ENCODE results near the gene ITPRIP.

ITPRIP gene

DNA sequence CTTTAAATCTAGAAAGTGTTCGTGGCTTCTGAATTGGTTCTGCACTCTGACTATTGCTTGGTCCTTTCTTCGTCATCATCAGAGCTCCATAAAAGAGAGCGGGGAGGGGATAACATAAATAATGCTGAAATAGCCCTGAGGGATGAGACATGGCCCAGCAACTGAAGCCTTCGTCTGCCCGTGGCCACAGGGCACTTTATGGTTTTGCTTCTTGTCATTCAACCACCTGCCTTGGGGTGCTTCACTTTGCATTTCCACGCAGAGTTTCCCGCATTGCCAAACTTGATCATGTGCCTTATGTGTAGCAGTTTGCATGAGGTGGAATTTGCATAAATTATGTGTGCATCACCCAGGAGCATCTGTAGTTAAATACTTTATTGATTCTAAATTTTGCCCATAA, 53.4 kb downstream of the ITPRIP start:
- Histone ChIP-seq H4K12ac (ENCODE audit: low read depth, low read length) (no peak overlapping the region), H3K4ac (ENCODE audit: low read depth, low read length) (no peak overlapping the region), H3K14ac (ENCODE audit: low read length) (no peak overlapping the region), H3K23ac (ENCODE audit: low read length) (no peak overlapping the region), H3K79me1 (ENCODE audit: low read length) (no peaks in the 10 kb centered on the region), H4K8ac (ENCODE audit: low read depth, low read length) (no peak overlapping the region), H2BK12ac (ENCODE audit: low read length) (no peak overlapping the region), H3K4me3 (ENCODE audit: low read depth, low read length) (no peak overlapping the region), H3K79me2 (ENCODE audit: control insufficient read depth, insufficient read depth, low read length, poor library complexity) (no peaks in the 10 kb centered on the region), H3K4me1 (ENCODE audit: control insufficient read depth in 1 of 2, insufficient read depth in 2 of 2, low read length in 2 of 2) (no peaks in the 10 kb centered on the region), H3K4me2 (ENCODE audit: low read length) (no peak overlapping the region), H3K18ac (ENCODE audit: low read length) (no peak overlapping the region), H3K27me3 (ENCODE audit: insufficient read depth, low read length) (no peaks in the 10 kb centered on the region), H3K9ac (ENCODE audit: low read length) (no peak overlapping the region), H2AK5ac (ENCODE audit: low read length) (no peak overlapping the region), H3K9me3 (ENCODE audit: insufficient read depth, low read depth, low read length) (no peaks in the 10 kb centered on the region), H3K27ac (ENCODE audit: low read depth, low read length) (no peak overlapping the region), H2AFZ (ENCODE audit: insufficient read depth, low read length, poor library complexity) (no peak overlapping the region), H2BK5ac (ENCODE audit: low read depth, low read length, poor library complexity) (no peak overlapping the region), H4K91ac (ENCODE audit: low read depth, low read length) (no peak overlapping the region), H3K36me3 (ENCODE audit: control insufficient read depth in 1 of 2, insufficient read depth in 2 of 2, low read length in 2 of 2) (no peaks in the 10 kb centered on the region), H2BK120ac (ENCODE audit: insufficient read depth, low read length, poor library complexity) (no peak overlapping the region)
- no CpG with 5 or more reads among the region's 7 CpGs for WGBS (ENCODE audit: extremely low coverage, insufficient coverage, insufficient read length)
- no peak for DNase-seq

GRCh38 chr10:104281694-104282093, 56.6 kb downstream of the ITPRIP start:
- no peak overlapping the region for H4K12ac ChIP-seq (ENCODE audit: low read depth, low read length)
- no peak overlapping the region for H2AK5ac ChIP-seq (ENCODE audit: low read length)
- no peaks in the 10 kb centered on the region for H3K36me3 ChIP-seq (ENCODE audit: control insufficient read depth in 1 of 2, insufficient read depth in 2 of 2, low read length in 2 of 2)
- no peak overlapping the region for H3K23ac ChIP-seq (ENCODE audit: low read length)
- no peaks in the 10 kb centered on the region for H3K27me3 ChIP-seq (ENCODE audit: insufficient read depth, low read length)
- no peaks in the 10 kb centered on the region for H3K79me2 ChIP-seq (ENCODE audit: control insufficient read depth, insufficient read depth, low read length, poor library complexity)
- no peak overlapping the region for H2AFZ ChIP-seq (ENCODE audit: insufficient read depth, low read length, poor library complexity)
- no peak overlapping the region for H3K4ac ChIP-seq (ENCODE audit: low read depth, low read length)
- H3K4me2 ChIP-seq (ENCODE audit: low read length), result no peak overlapping the region
- H4K91ac ChIP-seq (ENCODE audit: low read depth, low read length), result no peak overlapping the region
- H3K9me3 ChIP-seq (ENCODE audit: insufficient read depth, low read depth, low read length), result no peaks in the 10 kb centered on the region
- H3K9ac ChIP-seq (ENCODE audit: low read length), result no peak overlapping the region
- H3K18ac ChIP-seq (ENCODE audit: low read length), result no peak overlapping the region
- WGBS (ENCODE audit: extremely low coverage, insufficient coverage, insufficient read length), result no CpG with 5 or more reads among the region's 3 CpGs
- no peaks in the 10 kb centered on the region for H3K79me1 ChIP-seq (ENCODE audit: low read length)
- no peak overlapping the region for H2BK5ac ChIP-seq (ENCODE audit: low read depth, low read length, poor library complexity)
- no peak overlapping the region for H3K4me3 ChIP-seq (ENCODE audit: low read depth, low read length)
- H3K4me1 ChIP-seq (ENCODE audit: control insufficient read depth in 1 of 2, insufficient read depth in 2 of 2, low read length in 2 of 2), result no peaks in the 10 kb centered on the region
- H2BK120ac ChIP-seq (ENCODE audit: insufficient read depth, low read length, poor library complexity), result no peak overlapping the region
- H4K8ac ChIP-seq (ENCODE audit: low read depth, low read length), result no peak overlapping the region
- H3K14ac ChIP-seq (ENCODE audit: low read length), result no peak overlapping the region
- no peak overlapping the region for H3K27ac ChIP-seq (ENCODE audit: low read depth, low read length)
- H2BK12ac ChIP-seq (ENCODE audit: low read length), result no peak overlapping the region
- DNase-seq, result no peak

GRCh38 chr10:104279550-104280259, 58.6 kb downstream of the ITPRIP start:
- H3K27ac ChIP-seq (ENCODE audit: low read depth, low read length), result no peak overlapping the region
- H3K27me3 ChIP-seq (ENCODE audit: insufficient read depth, low read length), result no peaks in the 10 kb centered on the region
- H3K4me3 ChIP-seq (ENCODE audit: low read depth, low read length), result no peak overlapping the region
- H3K79me1 ChIP-seq (ENCODE audit: low read length), result no peaks in the 10 kb centered on the region
- no peak overlapping the region for H2AK5ac ChIP-seq (ENCODE audit: low read length)
- no peak overlapping the region for H2BK12ac ChIP-seq (ENCODE audit: low read length)
- H3K23ac ChIP-seq (ENCODE audit: low read length), result no peak overlapping the region
- WGBS (ENCODE audit: extremely low coverage, insufficient coverage, insufficient read length), result no CpG with 5 or more reads among the region's 3 CpGs
- peaks cover 0 to 2% of the 10 kb centered on the region in 2 experiments for H3K4me1 ChIP-seq (ENCODE audit: control insufficient read depth in 1 of 2, insufficient read depth in 2 of 2, low read length in 2 of 2)
- no peak overlapping the region for H4K91ac ChIP-seq (ENCODE audit: low read depth, low read length)
- H3K4me2 ChIP-seq (ENCODE audit: low read length), result no peak overlapping the region
- H3K4ac ChIP-seq (ENCODE audit: low read depth, low read length), result no peak overlapping the region
- H3K18ac ChIP-seq (ENCODE audit: low read length), result no peak overlapping the region
- no peak overlapping the region for H4K8ac ChIP-seq (ENCODE audit: low read depth, low read length)
- H3K9ac ChIP-seq (ENCODE audit: low read length), result no peak overlapping the region
- no peaks in the 10 kb centered on the region for H3K36me3 ChIP-seq (ENCODE audit: control insufficient read depth in 1 of 2, insufficient read depth in 2 of 2, low read length in 2 of 2)
- no peaks in the 10 kb centered on the region for H3K79me2 ChIP-seq (ENCODE audit: control insufficient read depth, insufficient read depth, low read length, poor library complexity)
- no peaks in the 10 kb centered on the region for H3K9me3 ChIP-seq (ENCODE audit: insufficient read depth, low read depth, low read length)
- no peak overlapping the region for H4K12ac ChIP-seq (ENCODE audit: low read depth, low read length)
- no peak for DNase-seq
- H3K14ac ChIP-seq (ENCODE audit: low read length), result no peak overlapping the region
- H2BK5ac ChIP-seq (ENCODE audit: low read depth, low read length, poor library complexity), result no peak overlapping the region
- no peak overlapping the region for H2AFZ ChIP-seq (ENCODE audit: insufficient read depth, low read length, poor library complexity)
- no peak overlapping the region for H2BK120ac ChIP-seq (ENCODE audit: insufficient read depth, low read length, poor library complexity)

GRCh38 chr10:104277785-104278184, 60.5 kb downstream of the ITPRIP start:
- H3K4me2 ChIP-seq (ENCODE audit: low read length), result no peak overlapping the region
- no peaks in the 10 kb centered on the region for H3K9me3 ChIP-seq (ENCODE audit: insufficient read depth, low read depth, low read length)
- peaks cover 0 to 2% of the 10 kb centered on the region in 2 experiments for H3K4me1 ChIP-seq (ENCODE audit: control insufficient read depth in 1 of 2, insufficient read depth in 2 of 2, low read length in 2 of 2)
- no peak overlapping the region for H3K4me3 ChIP-seq (ENCODE audit: low read depth, low read length)
- H3K27me3 ChIP-seq (ENCODE audit: insufficient read depth, low read length), result no peaks in the 10 kb centered on the region
- H3K18ac ChIP-seq (ENCODE audit: low read length), result no peak overlapping the region
- H3K14ac ChIP-seq (ENCODE audit: low read length), result no peak overlapping the region
- DNase-seq, result no peak
- no peak overlapping the region for H4K12ac ChIP-seq (ENCODE audit: low read depth, low read length)
- no peaks in the 10 kb centered on the region for H3K79me2 ChIP-seq (ENCODE audit: control insufficient read depth, insufficient read depth, low read length, poor library complexity)
- H3K4ac ChIP-seq (ENCODE audit: low read depth, low read length), result no peak overlapping the region
- no peaks in the 10 kb centered on the region for H3K79me1 ChIP-seq (ENCODE audit: low read length)
- H3K27ac ChIP-seq (ENCODE audit: low read depth, low read length), result no peak overlapping the region
- no CpG with 5 or more reads among the region's 2 CpGs for WGBS (ENCODE audit: extremely low coverage, insufficient coverage, insufficient read length)
- H2BK5ac ChIP-seq (ENCODE audit: low read depth, low read length, poor library complexity), result no peak overlapping the region
- H3K36me3 ChIP-seq (ENCODE audit: control insufficient read depth in 1 of 2, insufficient read depth in 2 of 2, low read length in 2 of 2), result no peaks in the 10 kb centered on the region
- H2BK12ac ChIP-seq (ENCODE audit: low read length), result no peak overlapping the region
- H3K23ac ChIP-seq (ENCODE audit: low read length), result no peak overlapping the region
- no peak overlapping the region for H3K9ac ChIP-seq (ENCODE audit: low read length)
- no peak overlapping the region for H4K8ac ChIP-seq (ENCODE audit: low read depth, low read length)
- no peak overlapping the region for H4K91ac ChIP-seq (ENCODE audit: low read depth, low read length)
- no peak overlapping the region for H2AFZ ChIP-seq (ENCODE audit: insufficient read depth, low read length, poor library complexity)
- no peak overlapping the region for H2AK5ac ChIP-seq (ENCODE audit: low read length)
- no peak overlapping the region for H2BK120ac ChIP-seq (ENCODE audit: insufficient read depth, low read length, poor library complexity)

All from trophoblast cell (in vitro differentiated cells and primary cell).